ENCODE results near the gene IL10RA. TPM values are rescaled to one million over a fixed set of nuclear protein-coding genes. Genes with fewer than 3 reads are reported as not detected.

Gene IL10RA
- total and polyA plus RNA-seq, 4 donors: 7.9 to 52.5 (median 28.2) TPM

DNA sequence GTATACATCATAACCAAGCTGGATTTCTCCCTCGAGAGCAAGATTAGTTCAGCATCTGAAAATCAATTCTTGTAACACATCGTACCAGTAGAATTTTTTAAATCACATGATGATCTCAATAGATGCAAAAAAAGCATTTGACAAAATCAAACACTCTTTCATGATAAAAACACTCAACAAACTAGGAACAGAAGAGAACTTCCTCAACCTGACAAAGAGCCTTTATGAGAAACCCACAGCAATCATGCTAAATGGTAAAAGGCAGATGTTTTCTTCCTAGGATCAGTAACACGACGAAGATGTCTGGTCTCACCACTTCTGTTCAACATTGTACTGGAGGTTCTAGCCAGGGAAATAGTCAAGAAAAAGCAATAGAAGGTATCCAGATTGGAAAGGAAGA, 56.6 kb downstream of the IL10RA start:
- H3K4me3 ChIP-seq: no peak overlapping the region
- no peak for ATAC-seq (ENCODE audit: insufficient read depth, low FRiP score)
- H3K36me3 ChIP-seq (ENCODE audit: control insufficient read depth in 4 of 4, insufficient read depth in 4 of 4, low read length in 4 of 4): no peaks in the 10 kb centered on the region
- 66 to 76% methylated on average over 4 of the region's 4 CpGs for WGBS, 2 donors
- H3K27me3 ChIP-seq (ENCODE audit: control insufficient read depth in 3 of 3, insufficient read depth in 3 of 3, low read length in 2 of 3): peaks cover 0 to 2% (median 0%) of the 10 kb centered on the region in 3 donors
- H3K9ac ChIP-seq (ENCODE audit: insufficient read depth in 1 of 2, low read length in 2 of 2): no peak overlapping the region
- DNase-seq: no peak
- TF ChIP-seq, protein P1, sequence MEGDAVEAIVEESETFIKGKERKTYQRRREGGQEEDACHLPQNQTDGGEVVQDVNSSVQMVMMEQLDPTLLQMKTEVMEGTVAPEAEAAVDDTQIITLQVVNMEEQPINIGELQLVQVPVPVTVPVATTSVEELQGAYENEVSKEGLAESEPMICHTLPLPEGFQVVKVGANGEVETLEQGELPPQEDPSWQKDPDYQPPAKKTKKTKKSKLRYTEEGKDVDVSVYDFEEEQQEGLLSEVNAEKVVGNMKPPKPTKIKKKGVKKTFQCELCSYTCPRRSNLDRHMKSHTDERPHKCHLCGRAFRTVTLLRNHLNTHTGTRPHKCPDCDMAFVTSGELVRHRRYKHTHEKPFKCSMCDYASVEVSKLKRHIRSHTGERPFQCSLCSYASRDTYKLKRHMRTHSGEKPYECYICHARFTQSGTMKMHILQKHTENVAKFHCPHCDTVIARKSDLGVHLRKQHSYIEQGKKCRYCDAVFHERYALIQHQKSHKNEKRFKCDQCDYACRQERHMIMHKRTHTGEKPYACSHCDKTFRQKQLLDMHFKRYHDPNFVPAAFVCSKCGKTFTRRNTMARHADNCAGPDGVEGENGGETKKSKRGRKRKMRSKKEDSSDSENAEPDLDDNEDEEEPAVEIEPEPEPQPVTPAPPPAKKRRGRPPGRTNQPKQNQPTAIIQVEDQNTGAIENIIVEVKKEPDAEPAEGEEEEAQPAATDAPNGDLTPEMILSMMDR (IDR thresholded peaks at IDR 0.05; ENCODE audit: control extremely low read depth, extremely low read depth): no peak
- H3K27ac ChIP-seq (ENCODE audit: low read depth in 1 of 2, low read length in 1 of 2): no peak overlapping the region
- H3K9me3 ChIP-seq (ENCODE audit: control insufficient read depth in 4 of 4, insufficient read depth in 3 of 4, low read length in 3 of 4): no peaks in the 10 kb centered on the region
- peaks cover 0 to 4% (median 2%) of the 10 kb centered on the region in 5 donors for H3K4me1 ChIP-seq (ENCODE audit: control insufficient read depth in 5 of 5, insufficient read depth in 5 of 5, low read length in 5 of 5)

GRCh38 chr11:118045191-118045590, 59.0 kb downstream of the IL10RA start:
- no peak for DNase-seq
- no peak for ATAC-seq (ENCODE audit: insufficient read depth, low FRiP score)
- Histone ChIP-seq H3K4me1 (ENCODE audit: control insufficient read depth in 5 of 5, insufficient read depth in 5 of 5, low read length in 5 of 5) (peaks cover 0 to 4% (median 2%) of the 10 kb centered on the region in 5 donors), H3K9me3 (ENCODE audit: control insufficient read depth in 4 of 4, insufficient read depth in 3 of 4, low read length in 3 of 4) (no peaks in the 10 kb centered on the region), H3K27ac (ENCODE audit: low read depth in 1 of 2, low read length in 1 of 2) (no peak overlapping the region), H3K4me3 (no peak overlapping the region), H3K9ac (ENCODE audit: insufficient read depth in 1 of 2, low read length in 2 of 2) (no peak overlapping the region), H3K27me3 (ENCODE audit: control insufficient read depth in 3 of 3, insufficient read depth in 3 of 3, low read length in 2 of 3) (peaks cover 0 to 2% (median 0%) of the 10 kb centered on the region in 3 donors), H3K36me3 (ENCODE audit: control insufficient read depth in 4 of 4, insufficient read depth in 4 of 4, low read length in 4 of 4) (no peaks in the 10 kb centered on the region)
- TF ChIP-seq, protein P1 (IDR thresholded peaks at IDR 0.05; ENCODE audit: control extremely low read depth, extremely low read depth): no peak
- 80 to 87% methylated on average over 2 of the region's 2 CpGs for WGBS, 2 donors

DNA sequence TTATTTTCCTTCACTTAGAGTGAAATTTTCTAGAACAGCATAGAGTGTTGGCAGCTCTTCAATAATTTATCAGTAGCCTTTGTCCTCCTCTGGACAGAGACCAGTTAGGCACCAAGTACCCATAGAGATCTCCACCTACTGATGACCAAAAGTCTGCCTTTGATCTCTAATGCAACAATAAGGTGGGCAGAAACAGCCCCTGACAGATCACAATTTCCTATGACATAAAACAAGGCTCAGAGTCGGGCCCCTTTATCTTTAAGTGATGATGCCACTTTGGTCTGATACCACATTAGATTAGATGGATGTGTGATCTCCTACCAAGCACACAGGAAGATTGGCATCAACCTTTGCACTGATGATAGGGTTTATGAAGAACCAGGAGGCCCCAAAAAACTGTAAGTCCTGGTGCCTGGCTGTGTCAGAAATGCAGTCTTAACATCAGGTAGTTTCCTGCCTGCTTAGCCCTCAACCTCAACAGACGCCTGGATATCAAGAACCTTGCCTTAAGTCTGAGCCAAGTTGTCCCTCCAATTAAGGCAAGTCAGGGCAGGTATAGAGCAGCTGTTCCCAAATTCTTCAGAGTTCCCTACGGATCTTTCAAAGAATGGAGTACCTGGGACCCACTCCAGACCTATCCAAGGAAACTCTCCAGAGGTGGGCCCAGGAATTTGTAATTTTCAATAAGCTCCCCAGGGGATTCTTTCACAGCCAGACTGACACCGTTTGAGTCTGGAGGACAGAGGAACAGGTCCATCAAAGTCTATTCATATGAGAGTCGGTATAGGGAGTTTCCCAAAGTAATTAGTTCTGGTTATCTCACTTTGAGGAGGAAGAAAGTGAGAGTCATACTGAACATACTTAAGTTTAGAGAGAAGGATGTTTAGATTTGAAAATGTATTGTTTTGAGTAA, 60.1 kb downstream of the IL10RA start:
- Histone ChIP-seq H3K27ac (ENCODE audit: low read depth in 1 of 2, low read length in 1 of 2) (no peak overlapping the region), H3K27me3 (ENCODE audit: control insufficient read depth in 3 of 3, insufficient read depth in 3 of 3, low read length in 2 of 3) (peaks cover 0 to 2% (median 0%) of the 10 kb centered on the region in 3 donors), H3K9ac (ENCODE audit: insufficient read depth in 1 of 2, low read length in 2 of 2) (no peak overlapping the region), H3K36me3 (ENCODE audit: control insufficient read depth in 4 of 4, insufficient read depth in 4 of 4, low read length in 4 of 4) (no peaks in the 10 kb centered on the region), H3K9me3 (ENCODE audit: control insufficient read depth in 4 of 4, insufficient read depth in 3 of 4, low read length in 3 of 4) (no peaks in the 10 kb centered on the region), H3K4me1 (ENCODE audit: control insufficient read depth in 5 of 5, insufficient read depth in 5 of 5, low read length in 5 of 5) (peaks cover 0 to 4% (median 2%) of the 10 kb centered on the region in 5 donors), H3K4me3 (no peak overlapping the region)
- TF ChIP-seq, protein P1 (IDR thresholded peaks at IDR 0.05; ENCODE audit: control extremely low read depth, extremely low read depth): no peak
- 56 to 68% methylated on average over 5 of the region's 5 CpGs for WGBS, 2 donors
- ATAC-seq (ENCODE audit: insufficient read depth, low FRiP score) (no peak), DNase-seq (no peak)

Data from lung (tissue), 12 donors.